Thyroid gland (tissue), 4 donors: ENCODE results near the gene GPC5.

Experiments used
- CTCF ChIP-seq, 6 experiments: fragments of 200-600 bp in 3 of 6; fragments of 450-650 bp in 3 of 6; sonication (generic) in 3 of 6; IDR thresholded peaks; one replicate each; pipeline ENCODE4 v1.5.1; 2016 to 2019; ENCODE audit warnings: antibody characterized with exemption in 6 of 6, mild to moderate bottlenecking in 2 of 6, inconsistent platforms in 1 of 6, moderate library complexity in 1 of 6
- POLR2A ChIP-seq, 2 donors: fragments of 450-650 bp; IDR thresholded peaks; one replicate each; pipeline ENCODE4 v1.6.1; 2017; ENCODE audit warnings: antibody characterized with exemption in 2 of 2, mild to moderate bottlenecking in 2 of 2, moderate library complexity in 1 of 2

- TF ChIP-seq CTCF (IDR thresholded peaks at IDR 0.05): no peak
- TF ChIP-seq POLR2A (IDR thresholded peaks at IDR 0.05): no peak
These were observed 13.5 kb upstream of the GPC5 start for GRCh38 chr13:91384896-91385295.
